ENCODE data around the gene TPBGL. TPM values are rescaled to one million over a fixed set of nuclear protein-coding genes. Genes with fewer than 3 reads are reported as not detected.
A peak's percentile ranks its signal among the peaks of the same experiment; 100 is the strongest.

The TPBGL gene
- total and polyA plus RNA-seq, 2 of the 4 experiments (the other 2 are of a cell fraction) = not detected

GRCh38 chr11:75233754-75234172, 6.8 kb upstream of the TPBGL start:
- POLR2A ChIA-PET (ENCODE audit: unreplicated experiment) = no interaction called here

More at GRCh38 chr11:75233754-75234172, 6.8 kb upstream of the TPBGL start:
- BruUV-seq (replicated peaks) = no TSS peak
- no peak overlapping the region for H3K23ac ChIP-seq (ENCODE audit: low read depth, low read length)
- no peak overlapping the region for H3K4ac ChIP-seq (ENCODE audit: low read depth, low read length)
- H3K36me3 ChIP-seq (ENCODE audit: control insufficient read depth, insufficient read depth, low read length) = no peaks in the 10 kb centered on the region
- no peak overlapping the region for H2AK5ac ChIP-seq (ENCODE audit: low read depth, low read length)
- no peak overlapping the region for H2BK20ac ChIP-seq (ENCODE audit: low read depth, low read length)
- H2BK15ac ChIP-seq (ENCODE audit: low read depth, low read length) = no peak overlapping the region
- no peak overlapping the region for H2BK120ac ChIP-seq (ENCODE audit: low read depth, low read length)
- dilution Hi-C loops (cut with HindIII; ENCODE audit: low sequenced_read_pairs, unreplicated experiment) (no loop called here), intact Hi-C loops (cut with micrococcal nuclease) (loop anchor here (1.0 kb wide), 1 partner anchor 19 kb away; no protein-coding TSS in a partner anchor), in situ Hi-C loops (cut with MboI; ENCODE audit: low sequenced_read_pairs) (no loop called here)
- no peak overlapping the region for H2AFZ ChIP-seq (replicated peaks; ENCODE audit: low read length, poor library complexity)
- CTCF ChIA-PET = no interaction called here
- H3K4me3 ChIP-seq (ENCODE audit: insufficient read depth, low read depth, low read length) = no peak overlapping the region
- H2AK9ac ChIP-seq (replicated peaks; ENCODE audit: low read depth, low read length, poor library complexity) = no peak overlapping the region
- DNase-seq (peak; percentile 54), ATAC-seq (ENCODE audit: low read depth) (peak; percentile 79)
- H3K27me3 ChIP-seq (ENCODE audit: control insufficient read depth, insufficient read depth, low read length) = peaks cover 25% of the 10 kb centered on the region
- H4K5ac ChIP-seq (ENCODE audit: low read depth, low read length) = no peak overlapping the region
- no peak overlapping the region for H4K8ac ChIP-seq (ENCODE audit: low read depth in 2 of 2, low read length in 2 of 2)
- WGBS, 2 experiments (ENCODE audit: extremely low coverage in 2 of 2, insufficient read length in 1 of 2) = 80% methylated on average over 1 of the region's 3 CpGs; no CpG with 5 or more reads in 1 of the 2 experiments
- TF ChIP-seq CEBPB (IDR thresholded peaks at IDR 0.05; ENCODE audit: low read depth, low read length) (peak; percentile 84), BHLHE40 (IDR thresholded peaks at IDR 0.05; ENCODE audit: low read depth, low read length) (no peak)
- H4K91ac ChIP-seq (ENCODE audit: insufficient read depth, low read depth, low read length) = no peak overlapping the region
- H3K14ac ChIP-seq (replicated peaks; ENCODE audit: low read depth, low read length) = no peak overlapping the region
- no peak overlapping the region for H3K56ac ChIP-seq (ENCODE audit: extremely low read depth, insufficient read depth, low read length)
- H3K9ac ChIP-seq (ENCODE audit: low read depth, low read length) = no peak overlapping the region
- no peaks in the 10 kb centered on the region for H3K79me1 ChIP-seq (ENCODE audit: low read depth in 1 of 2, low read length in 2 of 2)
- no peaks in the 10 kb centered on the region for H3K9me1 ChIP-seq (ENCODE audit: insufficient read depth, low read length)
- no peaks in the 10 kb centered on the region for H3K4me1 ChIP-seq (ENCODE audit: control insufficient read depth, insufficient read depth, low read length)
- no peak overlapping the region for H2BK5ac ChIP-seq (ENCODE audit: low read depth, low read length, poor library complexity, severe bottlenecking)
- H3K4me2 ChIP-seq (ENCODE audit: low read depth, low read length) = no peak overlapping the region
- H3K9me3 ChIP-seq (ENCODE audit: control insufficient read depth, insufficient read depth, low read length) = no peaks in the 10 kb centered on the region
- no peaks in the 10 kb centered on the region; the same call in 1 of the 2 replicates for H4K20me1 ChIP-seq (ENCODE audit: insufficient read depth, low read length)
- no peak overlapping the region for H3K27ac ChIP-seq (ENCODE audit: insufficient read depth, low read length)
- H3K18ac ChIP-seq (ENCODE audit: low read depth, low read length) = no peak overlapping the region

Measured in IMR-90 (cell line).